ENCODE measurements around the gene E2F6. TPM values are rescaled to one million over a fixed set of nuclear protein-coding genes. Genes with fewer than 3 reads are reported as not detected.

E2F6 gene
- total and polyA plus RNA-seq, 2 experiments from 2014 or later, result 22.6 to 27.2 TPM

DNA sequence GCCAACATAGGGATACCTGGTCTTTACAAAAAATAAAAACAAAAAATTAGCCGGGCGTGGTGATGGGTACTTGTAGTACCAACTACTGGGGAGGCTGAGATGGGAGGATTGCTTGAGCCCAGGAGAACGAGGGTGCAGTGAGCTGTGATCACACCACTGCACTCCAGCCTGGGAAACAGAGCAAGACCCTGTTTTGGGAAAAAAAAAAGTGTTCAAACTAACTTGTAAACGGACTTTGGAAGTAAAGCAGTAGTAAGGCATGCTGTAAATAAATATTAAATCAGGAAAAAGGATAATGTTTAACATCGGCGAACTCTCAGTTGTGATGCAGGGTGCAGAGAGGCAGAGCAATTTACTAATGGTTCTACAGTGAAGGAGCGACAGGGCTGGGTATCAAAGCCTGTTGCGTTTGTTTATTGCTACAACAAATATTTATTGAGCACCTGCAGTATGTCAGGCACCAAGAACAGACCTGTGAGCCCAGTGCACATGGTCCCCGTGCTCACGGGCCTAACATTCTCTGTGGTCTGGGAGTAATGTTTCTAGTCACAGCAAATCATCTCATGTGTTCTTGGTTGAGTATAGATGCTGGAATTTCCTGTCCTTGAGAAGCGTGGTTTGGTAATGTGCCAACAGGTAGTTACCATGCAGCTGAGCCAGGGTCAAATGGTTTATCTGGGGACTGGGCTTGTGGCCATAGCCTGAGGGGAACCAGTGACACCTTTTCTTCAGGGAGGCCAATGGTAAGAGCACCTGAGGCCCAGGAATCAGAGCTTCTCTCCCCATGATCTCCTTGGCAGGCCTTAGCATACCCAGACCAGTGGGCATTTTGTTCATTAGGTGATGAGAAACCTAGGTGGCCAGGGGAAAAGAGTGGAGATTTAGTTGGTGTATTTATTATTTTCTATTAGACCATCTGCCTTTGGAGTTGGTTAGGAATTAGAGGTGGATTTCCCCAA is 40.0 kb upstream of the E2F6 start:
- Histone ChIP-seq H3K4me1 (ENCODE audit: low read depth) (no peaks in the 10 kb centered on the region), H3K36me3 (no peaks in the 10 kb centered on the region), H3K4me3 (no peak overlapping the region), H3K27ac (no peak overlapping the region), H3K27me3 (no peaks in the 10 kb centered on the region), H3K9me3 (ENCODE audit: low read depth) (no peaks in the 10 kb centered on the region)
- TF ChIP-seq, protein P1, sequence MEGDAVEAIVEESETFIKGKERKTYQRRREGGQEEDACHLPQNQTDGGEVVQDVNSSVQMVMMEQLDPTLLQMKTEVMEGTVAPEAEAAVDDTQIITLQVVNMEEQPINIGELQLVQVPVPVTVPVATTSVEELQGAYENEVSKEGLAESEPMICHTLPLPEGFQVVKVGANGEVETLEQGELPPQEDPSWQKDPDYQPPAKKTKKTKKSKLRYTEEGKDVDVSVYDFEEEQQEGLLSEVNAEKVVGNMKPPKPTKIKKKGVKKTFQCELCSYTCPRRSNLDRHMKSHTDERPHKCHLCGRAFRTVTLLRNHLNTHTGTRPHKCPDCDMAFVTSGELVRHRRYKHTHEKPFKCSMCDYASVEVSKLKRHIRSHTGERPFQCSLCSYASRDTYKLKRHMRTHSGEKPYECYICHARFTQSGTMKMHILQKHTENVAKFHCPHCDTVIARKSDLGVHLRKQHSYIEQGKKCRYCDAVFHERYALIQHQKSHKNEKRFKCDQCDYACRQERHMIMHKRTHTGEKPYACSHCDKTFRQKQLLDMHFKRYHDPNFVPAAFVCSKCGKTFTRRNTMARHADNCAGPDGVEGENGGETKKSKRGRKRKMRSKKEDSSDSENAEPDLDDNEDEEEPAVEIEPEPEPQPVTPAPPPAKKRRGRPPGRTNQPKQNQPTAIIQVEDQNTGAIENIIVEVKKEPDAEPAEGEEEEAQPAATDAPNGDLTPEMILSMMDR (IDR thresholded peaks at IDR 0.05; ENCODE audit: low read depth, low read length), result no peak
- DNase-seq (ENCODE audit: low read depth in 1 of 2, low spot score in 1 of 2), result no peak

DNA sequence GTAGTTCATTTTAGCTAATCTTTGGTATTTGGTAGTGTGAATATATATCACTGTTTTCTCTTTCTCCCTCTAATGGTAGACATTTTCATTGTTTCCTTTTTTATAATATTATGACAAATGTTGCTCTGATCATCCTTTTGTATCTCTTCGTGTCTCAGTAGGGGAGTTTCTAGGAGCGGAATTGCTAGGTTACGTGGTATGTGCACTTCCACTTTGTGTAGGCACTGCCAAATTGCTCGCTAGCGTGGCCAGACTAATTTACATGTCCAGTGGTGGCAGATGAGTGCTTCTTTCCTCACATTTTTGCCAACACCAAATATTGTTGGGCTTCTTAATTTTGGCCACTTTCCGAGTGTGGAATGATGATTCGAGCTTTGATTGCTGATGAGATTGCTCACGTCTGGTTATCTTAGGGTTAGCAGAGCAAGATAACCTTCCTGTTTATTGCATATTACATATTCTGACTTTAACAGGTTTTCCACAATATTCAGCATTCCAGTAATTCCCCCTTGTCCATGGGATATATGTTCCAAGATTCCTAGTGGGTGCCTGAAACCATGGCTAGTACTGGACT is 37.5 kb upstream of the E2F6 start:
- H3K4me3 ChIP-seq, result no peak overlapping the region
- H3K27me3 ChIP-seq, result no peaks in the 10 kb centered on the region
- H3K4me1 ChIP-seq (ENCODE audit: low read depth), result peaks cover 16% of the 10 kb centered on the region
- no peaks in the 10 kb centered on the region for H3K9me3 ChIP-seq (ENCODE audit: low read depth)
- DNase-seq (ENCODE audit: low read depth in 1 of 2, low spot score in 1 of 2), result no peak
- H3K36me3 ChIP-seq, result no peaks in the 10 kb centered on the region
- TF ChIP-seq, protein P1 (IDR thresholded peaks at IDR 0.05; ENCODE audit: low read depth, low read length), result no peak
- H3K27ac ChIP-seq, result no peak overlapping the region

DNA sequence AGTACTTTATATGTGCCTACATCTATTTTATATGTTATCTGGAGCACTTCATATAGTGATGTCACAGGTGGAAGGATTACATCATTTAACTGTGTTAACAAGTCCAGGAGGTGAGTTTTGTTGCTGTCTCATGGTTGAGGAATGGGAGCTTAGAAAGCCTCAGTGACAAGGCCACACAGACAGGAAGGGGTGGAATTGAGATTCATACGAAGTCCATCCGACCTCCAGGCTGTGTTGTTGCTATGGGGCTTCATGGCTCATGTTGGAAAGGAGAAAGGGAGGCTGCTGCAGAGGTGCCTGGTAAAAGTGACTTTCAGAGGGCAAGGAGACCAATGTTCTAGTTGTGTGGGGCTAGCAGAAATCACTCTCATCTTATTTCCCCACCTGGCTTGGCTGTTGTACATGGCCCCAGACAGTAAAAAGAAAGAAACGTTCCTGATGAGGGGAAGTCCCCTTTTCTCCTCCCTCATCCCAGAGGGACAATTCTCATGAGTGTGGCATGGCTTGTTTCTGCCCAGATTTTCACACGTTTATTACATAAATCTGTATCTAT is 36.9 kb upstream of the E2F6 start:
- H3K4me1 ChIP-seq (ENCODE audit: low read depth), result peaks cover 22% of the 10 kb centered on the region
- H3K27ac ChIP-seq, result no peak overlapping the region
- TF ChIP-seq, protein P1 (IDR thresholded peaks at IDR 0.05; ENCODE audit: low read depth, low read length), result no peak
- H3K9me3 ChIP-seq (ENCODE audit: low read depth), result no peaks in the 10 kb centered on the region
- DNase-seq (ENCODE audit: low read depth in 1 of 2, low spot score in 1 of 2), result no peak
- no peaks in the 10 kb centered on the region for H3K27me3 ChIP-seq
- no peak overlapping the region for H3K4me3 ChIP-seq
- no peaks in the 10 kb centered on the region for H3K36me3 ChIP-seq

DNA sequence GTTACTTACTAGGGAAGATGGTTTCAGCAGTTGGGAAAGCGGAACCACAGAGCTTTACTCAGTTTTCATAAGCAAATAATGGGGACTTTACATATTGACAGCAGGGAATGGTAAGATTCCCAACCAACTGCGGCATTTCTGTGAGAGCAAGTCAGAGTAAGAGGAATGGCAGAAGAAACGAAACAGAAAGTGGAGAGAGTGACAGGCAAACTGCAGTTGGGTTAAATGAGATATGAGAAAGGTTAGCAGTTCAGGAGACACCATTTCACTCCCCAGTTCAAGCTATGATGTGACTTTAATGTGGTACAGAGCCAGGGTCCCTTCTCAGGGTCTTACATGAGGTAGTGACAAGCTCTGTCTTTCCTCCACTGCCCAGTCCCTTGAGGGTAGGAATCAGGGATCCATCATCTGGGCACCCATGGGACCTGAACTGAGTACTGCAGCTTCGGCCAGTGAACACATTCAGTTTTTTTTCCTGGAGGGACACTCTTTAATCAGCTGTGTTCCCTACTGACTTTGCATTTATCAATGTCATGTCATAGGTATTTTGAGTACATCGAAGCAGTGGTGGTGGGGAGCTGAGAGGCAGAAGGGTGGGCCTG is 34.8 kb upstream of the E2F6 start:
- no peaks in the 10 kb centered on the region for H3K27me3 ChIP-seq
- H3K4me3 ChIP-seq, result no peak overlapping the region
- H3K4me1 ChIP-seq (ENCODE audit: low read depth), result peaks cover 32% of the 10 kb centered on the region
- no peaks in the 10 kb centered on the region for H3K36me3 ChIP-seq
- TF ChIP-seq, protein P1 (IDR thresholded peaks at IDR 0.05; ENCODE audit: low read depth, low read length), result no peak
- peak overlapping the region; percentile 19 for H3K27ac ChIP-seq
- H3K9me3 ChIP-seq (ENCODE audit: low read depth), result no peaks in the 10 kb centered on the region
- no peak for DNase-seq (ENCODE audit: low read depth in 1 of 2, low spot score in 1 of 2)

DNA sequence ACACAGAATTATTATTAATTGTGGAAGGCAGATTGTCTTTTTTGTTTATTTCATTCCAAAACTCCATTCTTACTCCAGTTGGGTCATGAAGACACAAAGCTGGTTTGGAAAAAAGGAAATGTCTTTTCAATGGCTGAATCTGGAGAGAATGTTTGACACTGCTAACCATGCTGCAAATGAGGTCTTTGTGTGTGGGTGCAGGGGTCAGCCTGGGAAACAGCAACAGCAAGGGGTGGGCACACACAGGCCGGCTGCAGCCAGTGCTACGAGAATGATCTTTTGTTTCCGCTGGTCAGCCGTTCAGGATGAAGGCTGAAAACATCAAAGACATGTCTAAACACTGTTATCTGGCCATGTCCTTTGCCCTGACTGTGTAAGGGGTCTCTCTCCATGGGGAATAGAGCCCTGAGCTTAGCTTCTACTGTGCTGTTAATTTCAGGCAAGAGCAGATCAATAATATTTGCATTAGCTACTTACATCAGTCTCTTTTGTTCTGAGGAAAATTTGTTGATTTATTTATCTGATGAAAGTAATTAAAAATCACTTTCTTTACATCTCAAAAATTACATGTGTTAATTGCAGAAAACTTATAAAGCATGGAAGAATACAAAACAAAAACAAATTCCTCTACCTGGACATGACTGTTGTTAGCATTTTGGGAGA is 33.3 kb upstream of the E2F6 start:
- peak in 1 of 2 donors; percentile 64 for DNase-seq (ENCODE audit: low read depth in 1 of 2, low spot score in 1 of 2)
- Histone ChIP-seq H3K27me3 (no peaks in the 10 kb centered on the region), H3K4me1 (ENCODE audit: low read depth) (peaks cover 36% of the 10 kb centered on the region), H3K27ac (peak overlapping the region; percentile 87), H3K4me3 (no peak overlapping the region), H3K36me3 (no peaks in the 10 kb centered on the region), H3K9me3 (ENCODE audit: low read depth) (no peaks in the 10 kb centered on the region)
- TF ChIP-seq, protein P1 (IDR thresholded peaks at IDR 0.05; ENCODE audit: low read depth, low read length), result no peak
